Stimulated activated naive CD4-positive, alpha-beta T cell (primary cell): ENCODE data around the gene MGARP.
A peak's percentile ranks its signal among the peaks of the same experiment; 100 is the strongest.
"Not testable (repeated sequence)": the region's sequence is repeated elsewhere in the genome, so short reads cannot be mapped to it uniquely, and the experiment has no call there.

ENCODE experiments used
- DNase-seq, 6 experiments: peaks; one replicate each; lab custom pipeline; 2025; lab: John Stamatoyannopoulos, UW

MGARP gene

GRCh38 chr4:139295942-139296299, 15.9 kb upstream of the MGARP start:
- DNase-seq: no peak

DNA sequence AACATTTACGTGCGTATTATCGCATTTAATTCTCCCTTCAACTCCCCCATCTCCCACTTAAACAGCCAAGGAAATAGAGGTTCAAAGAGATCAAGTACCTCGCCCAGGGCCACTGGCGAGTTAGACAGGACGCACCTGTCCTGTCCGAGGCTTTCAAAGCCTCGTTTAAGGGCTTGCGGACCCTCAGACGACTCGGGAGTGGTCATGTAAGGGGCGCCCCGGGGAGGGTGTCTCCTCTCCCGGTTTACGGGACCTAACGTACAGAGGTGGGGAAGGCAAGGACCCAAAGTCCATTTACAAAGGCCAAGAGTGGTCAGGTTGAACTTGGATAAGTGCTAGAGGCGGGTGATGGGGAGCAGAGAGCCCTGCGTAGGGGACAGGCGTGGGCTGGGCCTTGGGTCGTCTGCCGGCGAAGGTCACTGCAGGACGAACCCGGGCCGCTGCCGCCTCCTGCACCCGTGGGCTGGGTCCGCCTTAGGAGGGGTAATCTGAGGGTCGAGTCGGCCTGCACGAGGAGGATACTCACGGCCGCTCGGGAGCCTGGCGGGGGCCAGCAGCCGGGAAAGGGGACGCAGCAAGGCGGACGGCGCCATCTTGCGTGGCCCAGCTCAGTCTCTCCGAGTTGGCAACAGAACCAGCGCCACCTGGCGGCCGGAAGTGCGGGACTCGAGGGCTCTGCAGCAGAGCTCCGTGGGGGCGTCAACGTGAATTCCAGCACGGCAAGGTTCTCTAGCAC, 15.3 kb upstream of the MGARP start:
- peak; percentile 81 to 95 (median 94) for DNase-seq

DNA sequence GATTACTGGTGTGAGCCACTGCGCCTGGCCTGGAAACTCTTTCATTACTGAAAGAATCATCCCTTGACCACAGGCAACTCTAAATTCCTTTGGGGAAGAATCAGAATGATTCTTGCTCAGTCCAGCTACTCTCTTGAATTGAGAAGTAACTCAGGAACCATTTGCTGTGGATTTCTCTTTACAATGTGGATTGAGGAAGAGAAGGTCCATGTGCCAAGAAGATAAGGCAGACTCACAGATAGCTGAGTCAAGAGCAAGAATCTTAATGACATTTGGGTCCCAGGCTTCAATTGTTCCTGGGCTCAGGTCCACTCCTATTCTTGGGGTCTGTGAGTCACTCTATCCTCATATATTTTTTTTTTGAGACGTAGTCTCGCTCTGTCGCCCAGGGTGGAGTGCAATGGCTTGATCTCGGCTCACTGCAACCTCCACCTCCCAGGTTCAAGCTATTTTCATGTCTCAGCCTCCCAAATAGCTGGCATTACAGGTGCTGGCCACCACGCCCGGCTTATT, 6.2 kb upstream of the MGARP start:
- no peak for DNase-seq

DNA sequence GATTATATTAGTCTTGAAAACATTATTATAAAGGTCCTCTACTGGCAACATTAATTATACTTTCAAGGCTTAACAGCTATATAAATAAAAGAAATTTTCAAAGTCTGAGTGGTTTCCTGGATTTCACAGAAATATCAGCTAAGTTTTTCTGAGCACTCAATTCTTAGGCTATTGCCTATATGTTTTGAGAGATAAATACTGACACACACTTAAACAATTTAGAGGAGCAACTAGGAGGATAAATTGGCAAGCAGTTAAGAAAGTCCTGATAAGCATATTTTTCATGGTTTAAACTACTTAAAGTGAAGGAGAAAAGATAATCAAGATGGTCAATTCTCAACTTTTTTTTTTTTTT, 2.7 kb upstream of the MGARP start:
- no peak for DNase-seq

DNA sequence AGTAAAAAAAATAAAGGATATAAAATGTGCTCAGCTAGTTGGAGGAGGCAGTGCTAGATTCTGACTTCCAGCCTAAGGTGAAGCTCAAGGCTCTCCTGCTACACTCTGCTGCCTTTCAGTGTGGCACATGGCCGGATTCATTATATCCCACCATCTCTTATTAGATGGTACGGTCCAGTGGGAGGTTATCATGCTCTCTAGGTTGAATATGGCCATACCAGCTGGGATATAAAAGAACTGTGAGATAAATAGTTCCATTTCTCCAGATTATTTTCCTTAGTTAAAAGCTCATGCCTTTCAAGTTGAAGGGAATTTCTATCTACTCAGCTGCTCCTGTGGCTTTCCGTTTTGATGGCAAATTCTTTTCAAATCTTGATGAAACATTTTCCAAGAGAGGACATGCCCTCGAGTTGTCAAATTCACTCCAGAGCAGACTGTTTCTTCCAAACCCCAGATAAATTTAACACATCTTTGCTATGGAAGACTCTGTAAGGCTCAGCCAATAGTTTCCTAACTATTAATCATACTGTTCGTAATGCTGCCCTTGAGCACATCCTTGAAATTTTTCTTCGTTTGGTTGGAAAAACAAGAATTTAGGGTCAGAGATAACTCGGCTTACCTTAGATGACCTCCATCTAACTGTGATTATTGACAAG, 2.2 kb upstream of the MGARP start:
- no peak for DNase-seq

- peak in 2 of 6 experiments; percentile 5 to 22 for DNase-seq
These were observed 889 bp downstream of the MGARP start for GRCh38 chr4:139278912-139279759.

GRCh38 chr4:139278485-139278884, 1.5 kb downstream of the MGARP start:
- DNase-seq: peak in 1 of 6 experiments; percentile 9

DNA sequence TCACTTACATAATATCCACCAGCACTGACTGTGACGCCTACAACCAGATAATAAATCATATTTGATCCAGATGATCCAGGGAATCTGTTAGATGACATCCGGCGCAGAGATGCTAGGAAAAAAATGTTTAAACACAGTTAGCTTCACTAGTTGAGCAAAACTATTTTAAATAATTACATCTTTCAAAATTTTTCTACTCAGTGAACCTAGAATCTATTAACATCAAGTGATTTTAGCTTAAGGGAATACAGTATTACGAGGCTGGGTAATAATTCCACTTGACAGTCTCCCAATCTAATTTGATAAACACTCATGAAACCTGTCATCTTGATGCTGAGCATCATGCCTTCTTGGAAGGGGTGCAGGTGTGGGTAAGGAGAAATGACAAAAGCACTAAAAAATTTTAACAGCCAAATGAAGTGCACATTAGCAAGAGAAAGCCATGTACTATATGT, 4.7 kb downstream of the MGARP start:
- DNase-seq: no peak

DNA sequence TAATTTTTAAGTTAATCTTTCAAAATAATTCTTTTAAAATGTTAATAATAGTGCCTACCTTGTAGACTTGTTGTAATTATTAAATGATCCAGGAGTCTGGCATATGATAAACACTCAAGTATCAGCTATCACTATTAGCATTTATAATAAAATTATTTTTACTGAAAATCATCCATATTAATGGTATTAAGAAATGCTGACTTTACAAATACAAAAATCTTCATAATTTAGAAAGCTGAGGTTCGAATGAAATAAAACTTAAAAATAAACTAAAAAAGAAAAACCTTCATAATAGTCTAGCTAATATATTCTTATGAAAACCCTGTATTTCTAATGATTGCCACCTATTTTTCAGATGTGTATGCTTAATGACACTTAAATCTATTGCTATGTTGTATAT, 5.2 kb downstream of the MGARP start:
- no peak for DNase-seq

DNA sequence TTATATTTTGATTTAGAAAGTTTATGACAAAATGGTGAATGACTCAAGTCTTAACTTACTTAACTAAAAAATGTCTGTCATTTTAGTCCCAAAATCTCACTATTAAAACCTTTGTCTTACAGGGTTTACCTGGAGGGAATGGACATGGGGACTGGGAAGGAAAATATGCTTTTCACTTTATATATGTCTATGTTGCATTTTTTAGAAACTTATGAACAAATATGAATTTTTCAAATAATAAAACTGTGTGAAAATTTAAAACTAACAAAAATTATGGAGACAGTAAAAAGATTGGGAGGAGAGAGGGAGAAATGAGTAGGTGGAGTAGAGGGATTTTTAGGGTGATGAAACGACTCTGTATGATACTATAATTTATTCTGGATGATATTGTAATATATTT, 6.2 kb downstream of the MGARP start:
- no peak for DNase-seq

- no peak for DNase-seq
These were observed 12.7 kb downstream of the MGARP start for GRCh38 chr4:139267301-139267700.

DNA sequence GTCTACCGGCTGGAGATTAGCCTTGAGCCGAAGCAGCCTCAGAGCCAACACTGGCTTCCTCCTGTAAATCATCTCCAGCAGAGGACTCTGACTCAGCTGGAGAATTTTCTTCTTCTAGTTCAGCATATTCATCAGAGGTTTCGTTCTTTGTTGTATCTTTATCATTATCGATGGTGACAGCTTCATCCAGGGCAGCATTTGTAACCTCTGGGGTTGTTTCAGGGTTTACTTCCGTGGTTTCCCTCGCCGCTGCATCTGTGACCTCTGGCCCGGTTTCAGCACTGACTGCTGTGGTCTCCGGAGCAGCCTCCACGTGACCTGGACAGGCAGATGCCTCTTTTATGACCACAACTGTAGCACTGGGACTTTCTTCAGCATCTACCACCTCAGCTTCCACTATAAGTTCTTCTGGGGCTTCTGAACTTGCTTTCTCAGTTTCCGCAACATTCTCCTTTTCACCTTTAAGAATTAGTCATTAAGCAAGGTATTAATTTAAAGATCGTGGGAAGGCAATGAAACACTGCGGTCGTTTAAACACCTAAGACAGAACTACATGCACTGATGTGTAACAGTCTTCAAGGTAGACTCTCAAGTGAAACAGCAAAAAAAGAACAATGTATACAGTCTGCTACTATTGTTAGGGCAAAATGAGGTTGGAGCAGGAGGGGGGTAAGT, 13.3 kb downstream of the MGARP start:
- peak in 4 of 6 experiments; percentile 9 to 15 (median 12) for DNase-seq

GRCh38 chr4:139266208-139266582, 13.8 kb downstream of the MGARP start:
- no peak for DNase-seq

DNA sequence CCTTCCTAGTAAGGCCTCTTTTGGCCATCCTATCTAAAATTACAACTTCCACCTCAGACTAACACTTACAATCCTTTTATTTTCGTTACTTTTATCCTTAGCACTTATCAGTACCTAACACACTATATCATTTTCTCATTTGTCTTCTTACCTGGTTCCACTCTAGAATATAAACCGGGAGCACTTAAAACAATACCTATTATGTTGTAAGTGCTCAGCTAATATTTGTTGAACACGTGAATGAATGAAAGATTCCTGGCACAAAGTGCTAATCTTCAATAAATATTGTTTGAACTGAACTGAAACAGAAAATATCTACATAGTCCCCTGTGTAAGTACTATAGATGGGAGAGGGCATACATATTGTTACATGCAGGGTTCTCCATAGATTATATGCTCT, 14.4 kb downstream of the MGARP start:
- no peak for DNase-seq

DNA sequence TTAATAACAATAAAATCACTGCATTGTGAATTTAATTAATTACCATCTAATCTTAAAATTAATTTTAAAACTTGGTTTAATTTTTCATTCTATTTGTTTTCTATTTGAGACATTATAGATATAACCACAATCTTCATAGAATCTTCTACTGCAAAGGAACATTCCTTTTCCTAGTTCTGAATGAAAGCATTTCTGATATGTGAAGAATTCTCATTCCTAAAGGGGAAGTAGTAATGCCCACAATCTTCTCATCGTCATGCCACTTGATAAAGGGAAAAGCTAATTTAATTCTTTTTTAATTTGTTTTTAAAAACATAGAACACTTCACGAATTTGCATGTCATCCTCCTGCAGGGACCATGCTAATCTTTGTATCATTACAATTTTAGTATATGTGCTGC, 23.7 kb downstream of the MGARP start:
- DNase-seq: no peak

DNA sequence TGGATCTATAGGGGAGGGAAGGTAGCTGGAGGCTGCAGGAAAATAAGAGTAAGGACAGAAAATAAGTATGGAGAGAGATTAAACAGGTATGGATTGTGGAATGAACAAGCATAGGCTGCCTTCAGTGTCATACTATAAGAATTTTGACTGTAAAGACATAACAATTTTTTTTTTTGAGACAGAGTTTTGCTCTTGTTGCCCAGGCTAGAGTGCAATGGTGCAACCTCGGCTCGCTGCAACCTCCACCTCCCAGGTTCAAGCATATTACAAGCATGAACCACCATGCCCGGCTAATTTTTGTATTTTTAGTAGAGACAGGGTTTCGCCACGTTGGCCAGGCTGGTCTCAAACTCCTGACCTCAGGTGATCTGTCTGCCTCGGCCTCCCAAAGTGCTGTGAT, 24.4 kb downstream of the MGARP start:
- not testable (repeated sequence) for DNase-seq

DNA sequence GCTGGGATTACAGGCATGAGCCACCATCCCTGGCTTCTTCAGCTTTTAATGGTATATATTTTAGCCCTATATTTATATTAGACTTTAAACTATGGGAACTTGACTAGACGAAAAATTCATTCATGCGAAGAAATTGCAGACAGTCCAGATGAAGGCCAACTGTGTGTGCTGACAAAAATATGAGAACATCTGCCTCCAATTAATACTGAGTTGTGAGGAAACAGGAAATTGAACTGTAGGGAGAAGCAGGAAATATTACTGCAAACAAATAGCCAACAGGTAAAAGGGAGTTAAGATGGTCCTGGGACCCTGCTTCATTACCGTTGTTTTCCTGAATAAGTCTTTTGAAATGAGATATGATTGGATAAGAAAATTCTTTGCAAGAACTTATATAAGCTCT, 26.3 kb downstream of the MGARP start:
- DNase-seq: no peak

- DNase-seq: no peak
These were observed 27.0 kb downstream of the MGARP start for GRCh38 chr4:139253046-139253445.

DNA sequence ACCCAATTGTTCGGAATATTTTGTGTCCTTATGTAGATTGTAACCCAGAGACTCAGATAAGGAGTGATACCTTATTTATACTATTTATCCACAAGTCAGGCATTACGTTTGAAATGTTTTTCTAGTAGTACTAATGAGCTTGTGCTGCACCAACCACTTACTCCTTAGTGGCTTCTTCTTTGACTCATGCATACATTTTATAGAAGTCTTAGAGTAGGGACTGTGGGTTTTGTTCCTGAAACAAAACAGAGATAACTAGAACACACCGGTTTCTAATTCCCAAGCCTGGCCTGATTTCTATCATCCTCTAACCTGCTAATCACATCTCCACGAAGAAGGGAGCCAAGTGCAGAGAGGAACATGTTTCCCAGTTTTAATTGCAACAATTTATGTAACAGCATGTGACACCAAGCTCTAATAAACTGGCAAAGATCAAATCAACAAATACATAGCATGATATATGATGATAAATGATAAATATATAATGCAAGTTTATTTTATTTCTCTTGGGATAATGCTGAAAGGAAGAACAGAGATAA, 32.3 kb downstream of the MGARP start:
- DNase-seq: no peak

GRCh38 chr4:139247241-139247640, 32.8 kb downstream of the MGARP start:
- no peak for DNase-seq

- no peak for DNase-seq
These were observed 33.9 kb downstream of the MGARP start for GRCh38 chr4:139246166-139246565.

DNA sequence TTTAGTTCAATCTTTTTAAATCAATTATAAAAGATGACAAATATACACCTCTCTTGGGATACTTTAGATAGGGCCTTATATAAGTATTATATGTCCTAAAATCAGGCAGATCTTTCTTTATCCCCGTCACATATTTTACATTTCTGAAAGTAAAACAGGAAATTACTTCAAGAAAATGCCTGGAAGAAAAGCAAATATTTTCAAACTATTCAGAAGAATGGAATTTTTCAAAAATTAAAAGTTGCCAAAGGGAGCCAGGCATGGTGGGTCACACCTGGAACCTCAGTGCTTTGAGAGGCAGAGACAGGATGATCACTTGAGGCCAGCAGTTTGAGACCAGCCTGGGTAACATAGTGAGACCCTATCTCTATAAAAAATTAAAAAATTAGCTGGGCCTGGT, 34.4 kb downstream of the MGARP start:
- no peak for DNase-seq
